ENCODE data around the gene MRGPRX3. TPM values are rescaled to one million over a fixed set of nuclear protein-coding genes. Genes with fewer than 3 reads are reported as not detected.

The MRGPRX3 gene
- total RNA-seq (not detected), polyA plus RNA-seq (not detected)

DNA sequence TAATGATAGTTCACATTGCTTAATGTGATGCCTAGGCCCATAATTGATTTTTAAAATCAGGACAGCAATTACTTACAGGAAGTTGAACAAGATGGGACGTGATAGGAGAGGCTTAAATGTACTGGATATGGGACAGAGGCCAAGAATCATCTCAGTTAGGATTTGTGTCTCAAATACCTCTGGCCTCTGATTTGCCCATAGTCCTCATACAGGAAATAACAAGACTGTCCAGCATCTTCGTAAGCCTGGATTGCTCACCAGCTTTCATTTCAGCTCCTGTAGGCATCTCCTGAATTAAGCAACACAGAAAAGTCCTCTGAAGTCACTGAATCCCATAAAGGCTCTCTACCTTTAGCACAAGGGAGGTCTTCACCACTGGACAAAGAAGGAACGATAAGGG, at the start of gene MRGPRX3:
Gene MRGPRX3 (plus strand): TSS at position 231 of the 400 bp plus-strand sequence. CDS start 4,632 bp downstream, outside the sequence.
- no peak for DNase-seq
- Mint-ChIP-seq H3K4me1 (no peaks in the 10 kb centered on the region), H3K27me3 (peaks cover 26 to 36% of the 10 kb centered on the region in 2 donors), H3K9me3 (peaks cover 0 to 3% (median 0%) of the 10 kb centered on the region in 8 donors), H3K27ac (no peak within 1 kb of the TSS), H3K4me3 (no peak within 1 kb of the TSS), H3K36me3 (no peaks in the 10 kb centered on the region)
- Histone ChIP-seq H3K27me3 (ENCODE audit: insufficient read depth, low read length) (peaks cover 11% of the 10 kb centered on the region), H3K36me3 (ENCODE audit: insufficient read depth, low read length) (no peaks in the 10 kb centered on the region), H3K27ac (ENCODE audit: low read depth, low read length) (no peak within 1 kb of the TSS), H3K9me3 (ENCODE audit: control insufficient read depth in 1 of 2, low read length in 2 of 2) (no peaks in the 10 kb centered on the region), H3K4me1 (ENCODE audit: insufficient read depth, low read length) (no peaks in the 10 kb centered on the region), H3K4me3 (ENCODE audit: low read length in 2 of 2) (no peak within 1 kb of the TSS)
- ChIA-PET POLR2A (ENCODE audit: partially characterized antibody) (no interaction called here), CTCF (ENCODE audit: partially characterized antibody) (no interaction called here)
- intact Hi-C loops (cut with micrococcal nuclease), result no loop called here

DNA sequence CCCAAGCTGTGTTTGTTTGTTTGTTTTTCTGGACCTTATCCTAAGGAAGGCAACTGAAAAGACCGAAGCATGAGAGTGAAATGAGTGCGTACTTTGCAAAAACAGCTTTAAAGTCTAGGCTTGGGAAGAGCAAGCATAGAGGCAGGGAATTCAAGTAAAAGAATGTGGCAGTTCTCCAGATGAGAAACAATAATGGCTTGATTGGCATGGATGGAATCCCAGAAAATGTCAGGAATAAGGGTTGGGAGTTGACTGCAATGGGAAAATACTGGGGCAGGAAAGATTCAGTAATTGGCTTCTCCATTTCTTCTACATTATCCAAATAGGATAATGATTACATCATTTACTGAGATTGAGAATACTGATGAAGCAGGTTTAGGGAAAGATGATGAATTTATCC, 44.0 kb upstream of the MRGPRX3 start:
- H3K36me3 ChIP-seq (ENCODE audit: insufficient read depth, low read length), result peaks cover 44% of the 10 kb centered on the region

DNA sequence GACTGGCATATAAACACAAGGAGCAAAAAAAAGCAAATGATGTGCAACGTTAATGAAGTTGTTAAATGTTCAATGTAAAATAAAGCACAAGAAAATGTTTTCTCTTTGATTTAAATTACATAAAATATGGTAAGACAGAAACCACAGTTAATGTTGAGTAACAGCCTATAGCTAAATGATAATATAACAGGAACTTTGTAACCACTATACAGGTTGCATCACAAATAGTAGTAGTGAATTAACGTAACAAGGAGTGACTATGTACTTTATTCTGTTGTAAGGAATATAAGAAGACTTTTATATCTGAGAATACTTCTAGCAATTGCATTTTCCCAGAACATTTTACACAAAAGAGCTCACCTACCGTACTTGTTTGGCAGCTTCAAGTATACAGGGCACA, 43.4 kb upstream of the MRGPRX3 start:
- no peaks in the 10 kb centered on the region for H3K27me3 Mint-ChIP-seq
- no peak overlapping the region for H3K27ac Mint-ChIP-seq

More for the DNA sequence above, 44.0 kb upstream of the MRGPRX3 start:
- peak overlapping the region in 1 of 7 donors; percentile 25 for H3K27ac Mint-ChIP-seq
- no peak overlapping the region for H3K4me3 Mint-ChIP-seq
- H3K36me3 Mint-ChIP-seq, result peaks cover 63 to 69% of the 10 kb centered on the region in 2 donors
- DNase-seq, result no peak
- Histone ChIP-seq H3K27me3 (ENCODE audit: insufficient read depth, low read length) (no peaks in the 10 kb centered on the region), H3K4me3 (ENCODE audit: low read length in 2 of 2) (no peak overlapping the region), H3K9me3 (ENCODE audit: control insufficient read depth in 1 of 2, low read length in 2 of 2) (no peaks in the 10 kb centered on the region), H3K27ac (ENCODE audit: low read depth, low read length) (no peak overlapping the region), H3K4me1 (ENCODE audit: insufficient read depth, low read length) (no peaks in the 10 kb centered on the region)
- ChIA-PET POLR2A (ENCODE audit: partially characterized antibody) (no interaction called here), CTCF (ENCODE audit: partially characterized antibody) (interaction anchor here (0.8 to 1.4 kb wide), 3 partner anchors 15 to 97 kb away, joined by 3 to 7 read pairs (median 4); partner anchors contain the start of gene SAAL1)
- no peaks in the 10 kb centered on the region for H3K27me3 Mint-ChIP-seq
- H3K4me1 Mint-ChIP-seq, result peaks cover 0 to 2% (median under 1%) of the 10 kb centered on the region in 4 donors
- intact Hi-C loops (cut with micrococcal nuclease), result no loop called here
- no peaks in the 10 kb centered on the region for H3K9me3 Mint-ChIP-seq

DNA sequence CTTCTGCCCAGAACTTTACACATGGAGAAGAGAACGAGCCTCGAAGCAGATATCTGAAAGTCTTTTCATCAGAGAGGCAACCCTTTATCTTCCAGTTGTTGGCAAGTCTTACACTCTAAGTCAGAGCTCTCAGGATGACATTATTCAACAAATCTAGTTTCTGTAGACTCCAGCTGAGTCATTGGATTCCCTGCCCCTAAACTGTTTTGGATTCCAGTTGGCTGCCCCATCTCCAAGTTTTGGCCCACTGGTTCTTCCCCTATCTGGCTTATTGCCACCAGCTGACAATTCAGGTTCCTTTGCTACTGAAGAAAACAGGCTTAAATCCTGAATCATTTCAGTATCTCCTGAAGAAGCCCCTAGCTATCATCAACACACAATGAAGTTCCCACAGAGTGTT, 40.6 kb upstream of the MRGPRX3 start:
- Mint-ChIP-seq H3K27me3 (no peaks in the 10 kb centered on the region), H3K27ac (no peak overlapping the region), H3K9me3 (no peaks in the 10 kb centered on the region), H3K4me3 (no peak overlapping the region), H3K36me3 (peaks cover 67 to 82% of the 10 kb centered on the region in 2 donors), H3K4me1 (peaks cover 0 to 5% (median under 1%) of the 10 kb centered on the region in 4 donors)
- Histone ChIP-seq H3K36me3 (ENCODE audit: insufficient read depth, low read length) (peaks cover 48% of the 10 kb centered on the region), H3K4me1 (ENCODE audit: insufficient read depth, low read length) (no peaks in the 10 kb centered on the region), H3K9me3 (ENCODE audit: control insufficient read depth in 1 of 2, low read length in 2 of 2) (no peaks in the 10 kb centered on the region), H3K4me3 (ENCODE audit: low read length in 2 of 2) (no peak overlapping the region), H3K27me3 (ENCODE audit: insufficient read depth, low read length) (no peaks in the 10 kb centered on the region), H3K27ac (ENCODE audit: low read depth, low read length) (no peak overlapping the region)
- CTCF ChIA-PET (ENCODE audit: partially characterized antibody), result interaction anchor here (2.1 kb wide), 1 partner anchor 14 kb away, joined by 9 read pairs; the partner anchor contains the start of gene SAAL1
- no peak for DNase-seq
- intact Hi-C loops (cut with micrococcal nuclease), result no loop called here
- POLR2A ChIA-PET (ENCODE audit: partially characterized antibody), result no interaction called here

More for the DNA sequence above, 43.4 kb upstream of the MRGPRX3 start:
- H3K4me3 Mint-ChIP-seq, result no peak overlapping the region
- no peaks in the 10 kb centered on the region for H3K9me3 Mint-ChIP-seq
- H3K4me1 Mint-ChIP-seq, result peaks cover 0 to 2% (median under 1%) of the 10 kb centered on the region in 4 donors
- Histone ChIP-seq H3K27me3 (ENCODE audit: insufficient read depth, low read length) (no peaks in the 10 kb centered on the region), H3K36me3 (ENCODE audit: insufficient read depth, low read length) (peaks cover 45% of the 10 kb centered on the region), H3K4me3 (ENCODE audit: low read length in 2 of 2) (no peak overlapping the region), H3K4me1 (ENCODE audit: insufficient read depth, low read length) (no peaks in the 10 kb centered on the region), H3K27ac (ENCODE audit: low read depth, low read length) (no peak overlapping the region), H3K9me3 (ENCODE audit: control insufficient read depth in 1 of 2, low read length in 2 of 2) (no peaks in the 10 kb centered on the region)
- intact Hi-C loops (cut with micrococcal nuclease), result no loop called here
- DNase-seq, result no peak
- POLR2A ChIA-PET (ENCODE audit: partially characterized antibody), result no interaction called here
- CTCF ChIA-PET (ENCODE audit: partially characterized antibody), result interaction anchor here (0.8 to 1.6 kb wide), 6 partner anchors 9 to 98 kb away, joined by 3 to 7 read pairs (median 4); partner anchors contain the start of gene SAAL1
- peaks cover 64 to 75% of the 10 kb centered on the region in 2 donors for H3K36me3 Mint-ChIP-seq

DNA sequence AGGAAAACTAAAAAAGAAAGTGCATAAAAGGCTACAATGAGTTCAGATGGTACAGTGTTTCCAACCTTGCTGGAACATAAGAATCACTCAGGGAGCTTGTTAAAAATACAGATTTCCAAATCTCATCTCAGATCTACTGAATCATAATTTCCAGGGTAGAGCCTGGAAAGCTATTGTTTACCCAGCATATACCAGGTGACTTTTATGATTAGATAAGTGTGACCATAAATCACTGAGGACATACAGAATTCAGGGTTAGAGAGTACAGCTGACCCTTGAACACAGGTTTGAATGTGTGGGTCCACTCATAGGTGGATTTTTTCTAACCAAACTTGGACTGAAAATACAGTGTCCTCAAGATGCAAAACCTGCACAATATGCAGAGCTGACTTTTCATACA, 38.4 kb upstream of the MRGPRX3 start:
- Mint-ChIP-seq H3K27ac (no peak overlapping the region), H3K27me3 (no peaks in the 10 kb centered on the region), H3K4me1 (peaks cover 0 to 5% (median 2%) of the 10 kb centered on the region in 4 donors), H3K36me3 (peaks cover 54 to 71% of the 10 kb centered on the region in 2 donors), H3K9me3 (no peaks in the 10 kb centered on the region), H3K4me3 (no peak overlapping the region)
- Histone ChIP-seq H3K36me3 (ENCODE audit: insufficient read depth, low read length) (peaks cover 30% of the 10 kb centered on the region), H3K27me3 (ENCODE audit: insufficient read depth, low read length) (no peaks in the 10 kb centered on the region), H3K27ac (ENCODE audit: low read depth, low read length) (no peak overlapping the region), H3K4me3 (ENCODE audit: low read length in 2 of 2) (no peak overlapping the region), H3K9me3 (ENCODE audit: control insufficient read depth in 1 of 2, low read length in 2 of 2) (no peaks in the 10 kb centered on the region), H3K4me1 (ENCODE audit: insufficient read depth, low read length) (no peaks in the 10 kb centered on the region)
- ChIA-PET CTCF (ENCODE audit: partially characterized antibody) (interaction anchor here (0.8 to 3.8 kb wide), 5 partner anchors 12 to 103 kb away, joined by 3 to 23 read pairs (median 4); partner anchors contain the start of gene SAAL1), POLR2A (ENCODE audit: partially characterized antibody) (interaction anchor here (0.6 kb wide), 1 partner anchor 12 kb away, joined by 3 read pairs; the partner anchor contains the start of gene SAAL1)
- intact Hi-C loops (cut with micrococcal nuclease), result no loop called here
- no peak for DNase-seq

DNA sequence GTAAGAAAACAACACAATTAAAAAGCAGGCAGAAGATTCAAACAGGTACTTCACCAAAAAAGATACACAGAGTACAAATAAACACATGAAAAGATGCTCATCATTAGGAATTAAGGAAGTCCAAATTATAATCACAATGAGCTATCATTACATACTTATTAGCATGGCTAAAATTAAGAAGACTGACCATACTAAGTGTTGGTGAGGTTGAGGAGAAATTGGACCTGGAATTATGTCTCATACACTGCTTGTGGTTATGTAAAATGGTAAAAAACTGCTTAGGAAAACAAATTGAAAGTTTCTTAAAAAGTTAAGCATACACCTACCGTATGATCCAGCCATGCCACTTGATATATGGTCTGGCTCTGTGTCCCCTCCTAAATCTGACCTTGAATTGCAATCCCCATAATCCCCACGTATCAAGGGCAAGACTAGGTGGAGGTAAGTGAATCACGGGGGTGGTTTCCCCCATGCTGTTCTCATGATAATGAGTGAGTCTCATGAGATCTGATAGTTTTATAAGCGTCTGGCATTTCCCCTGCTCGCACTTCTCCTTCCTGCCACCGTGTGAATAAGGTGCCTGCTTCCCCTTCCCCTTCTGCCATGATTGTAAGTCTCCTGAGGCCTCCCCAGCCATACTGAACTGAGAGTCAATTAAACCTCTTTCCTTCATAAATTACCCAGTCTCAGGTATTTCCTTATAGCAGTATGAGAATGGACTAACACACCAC, 31.3 kb upstream of the MRGPRX3 start:
- Histone ChIP-seq H3K36me3 (ENCODE audit: insufficient read depth, low read length) (peaks cover 5% of the 10 kb centered on the region), H3K27ac (ENCODE audit: low read depth, low read length) (no peak overlapping the region), H3K4me3 (ENCODE audit: low read length in 2 of 2) (no peak overlapping the region), H3K27me3 (ENCODE audit: insufficient read depth, low read length) (no peaks in the 10 kb centered on the region), H3K9me3 (ENCODE audit: control insufficient read depth in 1 of 2, low read length in 2 of 2) (no peaks in the 10 kb centered on the region), H3K4me1 (ENCODE audit: insufficient read depth, low read length) (peaks cover 16% of the 10 kb centered on the region)
- Mint-ChIP-seq H3K27ac (peak overlapping the region in 3 of 7 donors; percentile 14 to 73 (median 67)), H3K4me1 (peaks cover 27 to 42% (median 33%) of the 10 kb centered on the region in 4 donors), H3K27me3 (peaks cover 0 to under 1% of the 10 kb centered on the region in 2 donors), H3K4me3 (no peak overlapping the region), H3K36me3 (peaks cover 23 to 51% of the 10 kb centered on the region in 2 donors), H3K9me3 (no peaks in the 10 kb centered on the region)
- ChIA-PET POLR2A (ENCODE audit: partially characterized antibody) (no interaction called here), CTCF (ENCODE audit: partially characterized antibody) (interaction anchor here (3.0 kb wide), 1 partner anchor 14 kb away, joined by 19 read pairs; no protein-coding TSS in a partner anchor)
- intact Hi-C loops (cut with micrococcal nuclease), result loop anchor here (10.0 kb wide), 1 partner anchor 224 kb away; the partner anchor contains the start of genes GTF2H1 and HPS5
- peak in 1 of 5 donors; percentile 36 for DNase-seq

Measured in CD4-positive, alpha-beta memory T cell (primary cell).